Measurements from ENCODE around the gene LAMA1.

LAMA1 gene

GRCh38 chr18:7112936-7113335 is 4.7 kb downstream of the LAMA1 start:
- no peak for DNase-seq (ENCODE audit: low read depth in 2 of 2)

GRCh38 chr18:7111134-7111533 is 6.5 kb downstream of the LAMA1 start:
- no peak for DNase-seq (ENCODE audit: low read depth in 2 of 2)

- no peak for DNase-seq (ENCODE audit: low read depth in 2 of 2)
Measured at GRCh38 chr18:7105943-7106342, 11.7 kb downstream of the LAMA1 start.

GRCh38 chr18:7105268-7105667 is 12.3 kb downstream of the LAMA1 start:
- DNase-seq (ENCODE audit: low read depth in 2 of 2) = no peak

GRCh38 chr18:7104649-7105048 is 12.9 kb downstream of the LAMA1 start:
- no peak for DNase-seq (ENCODE audit: low read depth in 2 of 2)

- DNase-seq (ENCODE audit: low read depth in 2 of 2) = no peak
Measured at GRCh38 chr18:7102131-7102530, 15.5 kb downstream of the LAMA1 start.

- DNase-seq (ENCODE audit: low read depth in 2 of 2) = no peak
Measured at GRCh38 chr18:7096838-7097237, 20.8 kb downstream of the LAMA1 start.

- DNase-seq (ENCODE audit: low read depth in 2 of 2) = no peak
Measured at GRCh38 chr18:7094427-7094826, 23.2 kb downstream of the LAMA1 start.

GRCh38 chr18:7090771-7091170 is 26.8 kb downstream of the LAMA1 start:
- DNase-seq (ENCODE audit: low read depth in 2 of 2) = no peak

GRCh38 chr18:7089369-7089768 is 28.2 kb downstream of the LAMA1 start:
- DNase-seq (ENCODE audit: low read depth in 2 of 2) = no peak

- DNase-seq (ENCODE audit: low read depth in 2 of 2) = no peak
Measured at GRCh38 chr18:7084080-7085065, 33.2 kb downstream of the LAMA1 start.

GRCh38 chr18:7082671-7083070 is 34.9 kb downstream of the LAMA1 start:
- no peak for DNase-seq (ENCODE audit: low read depth in 2 of 2)

GRCh38 chr18:7079231-7079630 is 38.4 kb downstream of the LAMA1 start:
- no peak for DNase-seq (ENCODE audit: low read depth in 2 of 2)

- DNase-seq (ENCODE audit: low read depth in 2 of 2) = no peak
Measured at GRCh38 chr18:7072593-7072992, 45.0 kb downstream of the LAMA1 start.

GRCh38 chr18:7071600-7071999 is 46.0 kb downstream of the LAMA1 start:
- no peak for DNase-seq (ENCODE audit: low read depth in 2 of 2)

GRCh38 chr18:7070466-7070865 is 47.1 kb downstream of the LAMA1 start:
- no peak for DNase-seq (ENCODE audit: low read depth in 2 of 2)

- no peak for DNase-seq (ENCODE audit: low read depth in 2 of 2)
Measured at GRCh38 chr18:7068871-7069590, 48.6 kb downstream of the LAMA1 start.

- DNase-seq (ENCODE audit: low read depth in 2 of 2) = no peak
Measured at GRCh38 chr18:7066965-7067555, 50.5 kb downstream of the LAMA1 start.

GRCh38 chr18:7065736-7066135 is 51.9 kb downstream of the LAMA1 start:
- DNase-seq (ENCODE audit: low read depth in 2 of 2) = no peak

GRCh38 chr18:7064346-7064745 is 53.3 kb downstream of the LAMA1 start:
- no peak for DNase-seq (ENCODE audit: low read depth in 2 of 2)

- DNase-seq (ENCODE audit: low read depth in 2 of 2) = no peak
Measured at GRCh38 chr18:7062811-7063210, 54.8 kb downstream of the LAMA1 start.

- DNase-seq (ENCODE audit: low read depth in 2 of 2) = no peak
Measured at GRCh38 chr18:7062236-7062635, 55.4 kb downstream of the LAMA1 start.

GRCh38 chr18:7059276-7059675 is 58.3 kb downstream of the LAMA1 start:
- no peak for DNase-seq (ENCODE audit: low read depth in 2 of 2)
